Measurements from ENCODE around the gene GANAB. TPM values are rescaled to one million over a fixed set of nuclear protein-coding genes. Genes with fewer than 3 reads are reported as not detected.
A peak's percentile ranks its signal among the peaks of the same experiment; 100 is the strongest.

Gene GANAB
- total and polyA plus RNA-seq, 2 donors: 93.9 to 152 TPM

- H3K4me3 ChIP-seq (ENCODE audit: low read depth, low read length): no peak overlapping the region
- H3K27ac ChIP-seq (ENCODE audit: low read depth): no peak overlapping the region
- no peak for DNase-seq (ENCODE audit: extremely low spot score)
- H3K36me3 ChIP-seq (ENCODE audit: insufficient read depth): peaks cover 2% of the 10 kb centered on the region
- no peaks in the 10 kb centered on the region for H3K4me1 ChIP-seq (ENCODE audit: insufficient read depth)
- 93% methylated on average over 15 of the region's 15 CpGs for WGBS
These were observed 40.5 kb downstream of the GANAB start for GRCh38 chr11:62605902-62606301.

- H3K27ac ChIP-seq (ENCODE audit: low read depth): no peak overlapping the region
- no peaks in the 10 kb centered on the region for H3K4me1 ChIP-seq (ENCODE audit: insufficient read depth)
- WGBS: 87% methylated on average over 6 of the region's 6 CpGs
- H3K4me3 ChIP-seq (ENCODE audit: low read depth, low read length): no peak overlapping the region
- DNase-seq (ENCODE audit: extremely low spot score): no peak
- H3K36me3 ChIP-seq (ENCODE audit: insufficient read depth): peaks cover 2% of the 10 kb centered on the region
These were observed 40.9 kb downstream of the GANAB start for GRCh38 chr11:62605467-62605866.

GRCh38 chr11:62604460-62605120, 41.8 kb downstream of the GANAB start:
- DNase-seq (ENCODE audit: extremely low spot score): no peak
- WGBS: 85% methylated on average over 13 of the region's 13 CpGs

GRCh38 chr11:62603776-62604299, 42.6 kb downstream of the GANAB start:
- WGBS: 91% methylated on average over 8 of the region's 8 CpGs
- H3K4me3 ChIP-seq (ENCODE audit: low read depth, low read length): no peak overlapping the region
- no peak for DNase-seq (ENCODE audit: extremely low spot score)
- peaks cover 2% of the 10 kb centered on the region for H3K36me3 ChIP-seq (ENCODE audit: insufficient read depth)
- H3K4me1 ChIP-seq (ENCODE audit: insufficient read depth): no peaks in the 10 kb centered on the region
- H3K27ac ChIP-seq (ENCODE audit: low read depth): no peak overlapping the region

More at GRCh38 chr11:62604460-62605120, 41.8 kb downstream of the GANAB start:
- H3K36me3 ChIP-seq (ENCODE audit: insufficient read depth): peaks cover 2% of the 10 kb centered on the region
- H3K4me1 ChIP-seq (ENCODE audit: insufficient read depth): no peaks in the 10 kb centered on the region
- no peak overlapping the region for H3K27ac ChIP-seq (ENCODE audit: low read depth)
- H3K4me3 ChIP-seq (ENCODE audit: low read depth, low read length): no peak overlapping the region

- WGBS: 50% methylated on average over 13 of the region's 13 CpGs
- H3K36me3 ChIP-seq (ENCODE audit: insufficient read depth): peaks cover 2% of the 10 kb centered on the region
- DNase-seq (ENCODE audit: extremely low spot score): no peak
- no peaks in the 10 kb centered on the region for H3K4me1 ChIP-seq (ENCODE audit: insufficient read depth)
- H3K4me3 ChIP-seq (ENCODE audit: low read depth, low read length): peak overlapping the region; percentile 89
- H3K27ac ChIP-seq (ENCODE audit: low read depth): no peak overlapping the region
These were observed 43.4 kb downstream of the GANAB start for GRCh38 chr11:62603072-62603408.

GRCh38 chr11:62602141-62603071, 44.0 kb downstream of the GANAB start:
- DNase-seq (ENCODE audit: extremely low spot score): no peak
- Histone ChIP-seq H3K4me3 (ENCODE audit: low read depth, low read length) (peak overlapping the region; percentile 89), H3K27ac (ENCODE audit: low read depth) (peak overlapping the region; percentile 54), H3K4me1 (ENCODE audit: insufficient read depth) (no peaks in the 10 kb centered on the region), H3K36me3 (ENCODE audit: insufficient read depth) (peaks cover 2% of the 10 kb centered on the region)
- WGBS: 7% methylated on average over 96 of the region's 96 CpGs

GRCh38 chr11:62601372-62602140, 44.9 kb downstream of the GANAB start, which contains the start of gene MTA2:
Gene MTA2, minus strand, starts transcription at chr11:62601865. Its CDS starts 415 bp downstream, at chr11:62601450.
- under 1% methylated on average over 83 of the region's 83 CpGs for WGBS
- H3K36me3 ChIP-seq (ENCODE audit: insufficient read depth): peaks cover 2% of the 10 kb centered on the region

GRCh38 chr11:62601122-62601371, 45.4 kb downstream of the GANAB start:
- Histone ChIP-seq H3K27ac (ENCODE audit: low read depth) (peak overlapping the region; percentile 96), H3K4me1 (ENCODE audit: insufficient read depth) (no peaks in the 10 kb centered on the region), H3K4me3 (ENCODE audit: low read depth, low read length) (peak overlapping the region; percentile 89), H3K36me3 (ENCODE audit: insufficient read depth) (peaks cover 2% of the 10 kb centered on the region)
- no peak for DNase-seq (ENCODE audit: extremely low spot score)
- under 1% methylated on average over 30 of the region's 30 CpGs for WGBS

More at GRCh38 chr11:62601372-62602140, 44.9 kb downstream of the GANAB start, which contains the start of gene MTA2:
- Histone ChIP-seq H3K27ac (ENCODE audit: low read depth) (peak within 1 kb of the TSS; percentile 96), H3K4me3 (ENCODE audit: low read depth, low read length) (peak within 1 kb of the TSS; percentile 89), H3K4me1 (ENCODE audit: insufficient read depth) (no peaks in the 10 kb centered on the region)
- DNase-seq (ENCODE audit: extremely low spot score): peak; percentile 96

- Histone ChIP-seq H3K27ac (ENCODE audit: low read depth) (peak overlapping the region; percentile 96), H3K4me3 (ENCODE audit: low read depth, low read length) (peak overlapping the region; percentile 89), H3K36me3 (ENCODE audit: insufficient read depth) (peaks cover 2% of the 10 kb centered on the region), H3K4me1 (ENCODE audit: insufficient read depth) (no peaks in the 10 kb centered on the region)
- DNase-seq (ENCODE audit: extremely low spot score): no peak
- 2% methylated on average over 26 of the region's 26 CpGs for WGBS
These were observed 45.9 kb downstream of the GANAB start for GRCh38 chr11:62600367-62601121.

GRCh38 chr11:62599901-62600300, 46.5 kb downstream of the GANAB start:
- H3K27ac ChIP-seq (ENCODE audit: low read depth): no peak overlapping the region
- H3K4me3 ChIP-seq (ENCODE audit: low read depth, low read length): no peak overlapping the region
- DNase-seq (ENCODE audit: extremely low spot score): no peak
- H3K36me3 ChIP-seq (ENCODE audit: insufficient read depth): no peaks in the 10 kb centered on the region
- 37% methylated on average over 5 of the region's 5 CpGs for WGBS
- no peaks in the 10 kb centered on the region for H3K4me1 ChIP-seq (ENCODE audit: insufficient read depth)

- Histone ChIP-seq H3K4me3 (ENCODE audit: low read depth, low read length) (no peak overlapping the region), H3K4me1 (ENCODE audit: insufficient read depth) (no peaks in the 10 kb centered on the region), H3K27ac (ENCODE audit: low read depth) (no peak overlapping the region), H3K36me3 (ENCODE audit: insufficient read depth) (no peaks in the 10 kb centered on the region)
- peak; percentile 88 for DNase-seq (ENCODE audit: extremely low spot score)
- WGBS: 35% methylated on average over 7 of the region's 7 CpGs
These were observed 47.2 kb downstream of the GANAB start for GRCh38 chr11:62599069-62599696.

- WGBS: 85% methylated on average over 8 of the region's 8 CpGs
- H3K36me3 ChIP-seq (ENCODE audit: insufficient read depth): no peaks in the 10 kb centered on the region
These were observed 51.3 kb downstream of the GANAB start for GRCh38 chr11:62595124-62595523.

More at GRCh38 chr11:62595124-62595523, 51.3 kb downstream of the GANAB start:
- H3K27ac ChIP-seq (ENCODE audit: low read depth): no peak overlapping the region
- H3K4me1 ChIP-seq (ENCODE audit: insufficient read depth): no peaks in the 10 kb centered on the region
- H3K4me3 ChIP-seq (ENCODE audit: low read depth, low read length): no peak overlapping the region
- DNase-seq (ENCODE audit: extremely low spot score): no peak
